Endothelial cell of umbilical vein (primary cell): ENCODE measurements around the gene CYFIP1.

Experiments
- CTCF ChIP-seq, 2 donors: IDR thresholded peaks; 1 replicate in 1 of 2; 2 replicates in 1 of 2; pipeline ENCODE4 v1.5.1; 2011; ENCODE audit warnings: low read length in 2 of 2, mild to moderate bottlenecking in 2 of 2, moderate library complexity in 2 of 2, control low read depth in 1 of 2, inconsistent platforms in 1 of 2, low read depth in 1 of 2; ENCODE audit not compliant: insufficient read depth in 1 of 2; ENCODE audit errors: extremely low read depth in 1 of 2
- EZH2 ChIP-seq: IDR thresholded peaks from 2 replicates; pipeline ENCODE4 v1.6.1; 2012; ENCODE audit warnings: borderline replicate concordance, low read depth, mild to moderate bottlenecking, moderate library complexity, low read length, inconsistent platforms; ENCODE audit not compliant: severe bottlenecking
- FOS ChIP-seq: IDR thresholded peaks from 2 replicates; pipeline ENCODE4 v1.6.1; 2011; ENCODE audit warnings: mild to moderate bottlenecking, low read length, moderate library complexity, borderline replicate concordance; ENCODE audit not compliant: insufficient read depth
- GATA2 ChIP-seq: IDR thresholded peaks from 2 replicates; pipeline ENCODE4 v1.7.0; 2011; ENCODE audit warnings: low read depth, mild to moderate bottlenecking, moderate library complexity, mixed read lengths, low read length; ENCODE audit not compliant: insufficient read length, insufficient read depth
- JUN ChIP-seq: IDR thresholded peaks from 2 replicates; pipeline ENCODE4 v1.6.1; 2011; ENCODE audit warnings: borderline replicate concordance, low read depth; ENCODE audit not compliant: insufficient read length, insufficient read depth
- MAX ChIP-seq: IDR thresholded peaks from 2 replicates; pipeline ENCODE4 v1.6.1; 2011; ENCODE audit not compliant: insufficient read depth, insufficient read length
- POLR2A ChIP-seq: IDR thresholded peaks from 2 replicates; pipeline ENCODE4 v1.6.1; 2012; ENCODE audit warnings: low read depth, mild to moderate bottlenecking, control low read depth, low read length
- POLR2AphosphoS5 ChIP-seq: IDR thresholded peaks from 2 replicates; pipeline ENCODE4 v1.6.1; 2012; ENCODE audit warnings: low read depth, mild to moderate bottlenecking, control low read depth, low read length, moderate library complexity; ENCODE audit not compliant: insufficient read depth

GRCh38 chr15:22883196-22883595 is 97.0 kb downstream of the CYFIP1 start:
- TF ChIP-seq POLR2AphosphoS5 (no peak), POLR2A (no peak), CTCF (IDR thresholded peaks at IDR 0.05; ENCODE audit: extremely low read depth in 1 of 2, insufficient read depth in 1 of 2, low read depth in 1 of 2, low read length in 2 of 2) (no peak), EZH2 (no peak), MAX (no peak), JUN (no peak), GATA2 (no peak), FOS (no peak)
